B cell (primary cell): ENCODE data around the gene KLF5.

Experiments used
- EZH2 ChIP-seq: IDR thresholded peaks from 2 replicates; pipeline ENCODE4 v1.6.1; 2012; ENCODE audit warnings: borderline replicate concordance, low read depth, mild to moderate bottlenecking, moderate library complexity, low read length; ENCODE audit not compliant: insufficient read depth, poor library complexity, severe bottlenecking
- TF ChIP-seq, protein P1 (sequence below): fragments of 200-600 bp; IDR thresholded peaks from one replicate; pipeline ENCODE4 v1.8.0; 2022; ENCODE audit warnings: antibody characterized with exemption, mild to moderate bottlenecking

DNA sequence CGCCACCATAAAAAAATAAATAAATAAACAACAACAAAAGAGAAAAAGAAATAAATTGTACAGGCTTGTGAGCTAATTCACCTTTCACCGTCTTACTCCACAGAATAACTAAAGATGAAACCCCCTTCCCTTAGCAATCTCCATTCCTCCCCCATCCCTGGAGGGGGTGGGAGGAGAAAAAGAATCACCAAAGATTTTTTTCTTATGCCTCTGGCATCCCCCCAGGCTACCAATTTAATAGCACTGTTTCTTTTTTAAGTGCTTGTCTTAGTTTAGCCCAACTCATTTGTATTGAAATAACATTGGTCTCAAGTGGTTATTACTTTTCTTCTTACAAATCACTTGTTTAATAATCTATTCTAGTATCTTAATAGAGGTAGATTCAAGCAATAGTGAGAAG is 23.9 kb upstream of the KLF5 start:
- TF ChIP-seq EZH2, result no peak
- TF ChIP-seq, protein P1, sequence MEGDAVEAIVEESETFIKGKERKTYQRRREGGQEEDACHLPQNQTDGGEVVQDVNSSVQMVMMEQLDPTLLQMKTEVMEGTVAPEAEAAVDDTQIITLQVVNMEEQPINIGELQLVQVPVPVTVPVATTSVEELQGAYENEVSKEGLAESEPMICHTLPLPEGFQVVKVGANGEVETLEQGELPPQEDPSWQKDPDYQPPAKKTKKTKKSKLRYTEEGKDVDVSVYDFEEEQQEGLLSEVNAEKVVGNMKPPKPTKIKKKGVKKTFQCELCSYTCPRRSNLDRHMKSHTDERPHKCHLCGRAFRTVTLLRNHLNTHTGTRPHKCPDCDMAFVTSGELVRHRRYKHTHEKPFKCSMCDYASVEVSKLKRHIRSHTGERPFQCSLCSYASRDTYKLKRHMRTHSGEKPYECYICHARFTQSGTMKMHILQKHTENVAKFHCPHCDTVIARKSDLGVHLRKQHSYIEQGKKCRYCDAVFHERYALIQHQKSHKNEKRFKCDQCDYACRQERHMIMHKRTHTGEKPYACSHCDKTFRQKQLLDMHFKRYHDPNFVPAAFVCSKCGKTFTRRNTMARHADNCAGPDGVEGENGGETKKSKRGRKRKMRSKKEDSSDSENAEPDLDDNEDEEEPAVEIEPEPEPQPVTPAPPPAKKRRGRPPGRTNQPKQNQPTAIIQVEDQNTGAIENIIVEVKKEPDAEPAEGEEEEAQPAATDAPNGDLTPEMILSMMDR, result no peak
